Endodermal cell (in vitro differentiated cells): ENCODE measurements around the gene ECE1. TPM values are rescaled to one million over a fixed set of nuclear protein-coding genes. Genes with fewer than 3 reads are reported as not detected.

Experiments
- DNase-seq: peaks from one replicate; pipeline ENCODE4 v3.0.0-alpha.2; 2017
- H3K27ac ChIP-seq: 2 replicates; pipeline ENCODE4 v1.5.1; 2013; ENCODE audit warnings: mild to moderate bottlenecking, low read depth, low read length, moderate library complexity
- H3K27me3 ChIP-seq: 2 replicates; pipeline ENCODE4 v1.6.1; 2013; ENCODE audit warnings: mild to moderate bottlenecking, low read length, moderate library complexity; ENCODE audit not compliant: insufficient read depth, control insufficient read depth, poor library complexity, severe bottlenecking
- H3K36me3 ChIP-seq: 2 replicates; pipeline ENCODE4 v1.7.0; 2013; ENCODE audit warnings: mild to moderate bottlenecking, low read length, moderate library complexity; ENCODE audit not compliant: control insufficient read depth, insufficient read depth
- H3K4me1 ChIP-seq: one replicate; pipeline ENCODE4 v1.7.0; 2013; ENCODE audit warnings: low read length; ENCODE audit not compliant: control insufficient read depth, insufficient read depth
- H3K4me3 ChIP-seq: 2 replicates; pipeline ENCODE4 v1.5.1; 2013; ENCODE audit warnings: mild to moderate bottlenecking, low read length, moderate library complexity
- H3K9ac ChIP-seq: 2 replicates; pipeline ENCODE4 v1.6.1; 2013; ENCODE audit warnings: mild to moderate bottlenecking, low read length, moderate library complexity; ENCODE audit not compliant: poor library complexity, severe bottlenecking; ENCODE audit errors: extremely low read depth
- H3K9me3 ChIP-seq: 2 replicates; pipeline ENCODE4 v1.6.1; 2013; ENCODE audit warnings: mild to moderate bottlenecking, low read length, moderate library complexity; ENCODE audit not compliant: control insufficient read depth
- H3K27ac Mint-ChIP-seq: 2 replicates; pipeline ENCODE4 v1.8.0; 2020; ENCODE audit warnings: mixed read lengths
- H3K27me3 Mint-ChIP-seq: 2 replicates; pipeline ENCODE4 v1.8.0; 2021; ENCODE audit warnings: mild to moderate bottlenecking, mixed read lengths; ENCODE audit not compliant: insufficient read depth
- H3K36me3 Mint-ChIP-seq: 2 replicates; pipeline ENCODE4 v1.8.0; 2020; ENCODE audit warnings: low read depth, mixed read lengths
- H3K4me1 Mint-ChIP-seq: 2 replicates; pipeline ENCODE4 v1.8.0; 2020; ENCODE audit warnings: mixed read lengths
- H3K4me3 Mint-ChIP-seq: 2 replicates; pipeline ENCODE4 v1.8.0; 2020; ENCODE audit warnings: mild to moderate bottlenecking, moderate library complexity, mixed read lengths
- H3K9me3 Mint-ChIP-seq: 2 replicates; pipeline ENCODE4 v1.8.0; 2020; ENCODE audit warnings: mild to moderate bottlenecking, mixed read lengths
- CTCF ChIP-seq: fragments of 200-600 bp; sonication (generic); conservative IDR thresholded peaks from 2 replicates; pipeline ENCODE4 v1.5.0; 2021; ENCODE audit warnings: antibody characterized with exemption, mild to moderate bottlenecking
- WGBS, 2 experiments: methylation state at CpG; one replicate each; pipeline versions ENCODE4 v1.1.5 to v1.1.7; 2013; ENCODE audit warnings: missing lambda C conversion rate in 2 of 2, mixed read lengths in 1 of 2; ENCODE audit not compliant: insufficient coverage in 1 of 2, insufficient read length in 1 of 2; 5-methylcytosine and 5-hydroxymethylcytosine counted together
- total RNA-seq, 2 donors: library from RNA; stranded (reverse); fragmentation: NEBNext Ultra II Directional in 1 of 2; extraction: Animal tissue kit (Norgen Biotek cat#: 25700) in 1 of 2; gene quantifications; 2 replicates in 1 of 2; 3 replicates in 1 of 2; pipeline ENCODE4 v1.2.1, GENCODE V29; 2021

ECE1 gene
- total RNA-seq, 2 donors from 2014 or later = 47.8 to 57.9 TPM

GRCh38 chr1:21265644-21266043 is 24.6 kb downstream of the ECE1 start:
- Mint-ChIP-seq H3K4me1 (peaks cover 18% of the 10 kb centered on the region), H3K36me3 (peaks cover 43% of the 10 kb centered on the region), H3K4me3 (no peak overlapping the region), H3K27ac (no peak overlapping the region), H3K27me3 (no peaks in the 10 kb centered on the region), H3K9me3 (no peaks in the 10 kb centered on the region)
- no peak for TF ChIP-seq CTCF
- Histone ChIP-seq H3K27ac (no peak overlapping the region), H3K36me3 (peaks cover 21% of the 10 kb centered on the region), H3K27me3 (no peaks in the 10 kb centered on the region), H3K9ac (no peak overlapping the region), H3K4me3 (no peak overlapping the region), H3K4me1 (peaks cover 7% of the 10 kb centered on the region), H3K9me3 (no peaks in the 10 kb centered on the region)
- no peak for DNase-seq
- WGBS, 2 experiments = 94 to 100% methylated on average over 5 to 6 of the region's 6 CpGs

GRCh38 chr1:21264898-21265297 is 25.4 kb downstream of the ECE1 start:
- Mint-ChIP-seq H3K36me3 (peaks cover 39% of the 10 kb centered on the region), H3K4me3 (no peak overlapping the region)
- WGBS, 2 experiments = 83 to 100% methylated on average over 3 to 4 of the region's 4 CpGs

GRCh38 chr1:21263653-21264225 is 26.5 kb downstream of the ECE1 start:
- Mint-ChIP-seq H3K36me3 (peaks cover 36% of the 10 kb centered on the region), H3K4me3 (no peak overlapping the region), H3K27ac (no peak overlapping the region), H3K4me1 (peaks cover 17% of the 10 kb centered on the region), H3K27me3 (no peaks in the 10 kb centered on the region), H3K9me3 (no peaks in the 10 kb centered on the region)
- peaks cover 5% of the 10 kb centered on the region for H3K36me3 ChIP-seq
- H3K9me3 ChIP-seq = no peaks in the 10 kb centered on the region
- no peak for DNase-seq
- 95 to 100% methylated on average over 6 to 11 of the region's 11 CpGs for WGBS, 2 experiments
- no peak for TF ChIP-seq CTCF
- H3K4me3 ChIP-seq = no peak overlapping the region
- peaks cover 7% of the 10 kb centered on the region for H3K4me1 ChIP-seq
- H3K27ac ChIP-seq = no peak overlapping the region
- H3K9ac ChIP-seq = no peak overlapping the region
- H3K27me3 ChIP-seq = no peaks in the 10 kb centered on the region

More at GRCh38 chr1:21264898-21265297, 25.4 kb downstream of the ECE1 start:
- no peak for TF ChIP-seq CTCF
- H3K4me3 ChIP-seq = no peak overlapping the region
- H3K9me3 ChIP-seq = no peaks in the 10 kb centered on the region
- H3K27me3 ChIP-seq = no peaks in the 10 kb centered on the region
- DNase-seq = no peak
- H3K4me1 Mint-ChIP-seq = peaks cover 17% of the 10 kb centered on the region
- peaks cover 7% of the 10 kb centered on the region for H3K4me1 ChIP-seq
- H3K9ac ChIP-seq = no peak overlapping the region
- no peaks in the 10 kb centered on the region for H3K9me3 Mint-ChIP-seq
- H3K27ac Mint-ChIP-seq = peak overlapping the region; percentile 11
- H3K27ac ChIP-seq = no peak overlapping the region
- H3K36me3 ChIP-seq = peaks cover 14% of the 10 kb centered on the region
- no peaks in the 10 kb centered on the region for H3K27me3 Mint-ChIP-seq
